Measurements from ENCODE around the gene CHIC2.
"Not testable (repeated sequence)": the region's sequence is repeated elsewhere in the genome, so short reads cannot be mapped to it uniquely, and the experiment has no call there.

Gene CHIC2

GRCh38 chr4:54050214-54050904 lies 14.0 kb downstream of the CHIC2 start:
- Histone ChIP-seq H2AFZ (ENCODE audit: low read length) (no peak overlapping the region), H3K79me2 (ENCODE audit: low read length) (peaks cover 44% of the 10 kb centered on the region), H3K9ac (ENCODE audit: low read length) (no peak overlapping the region), H3K4me3 (ENCODE audit: low read length) (no peak overlapping the region), H3K9me3 (replicated peaks; ENCODE audit: insufficient read depth, low read length) (no peaks in the 10 kb centered on the region), H3K27me3 (replicated peaks; ENCODE audit: insufficient read depth, low read length) (no peaks in the 10 kb centered on the region), H3K4me1 (ENCODE audit: low read length) (no peaks in the 10 kb centered on the region), H4K20me1 (ENCODE audit: insufficient read depth, low read length) (no peaks in the 10 kb centered on the region), H3K36me3 (replicated peaks; ENCODE audit: insufficient read depth, low read length) (no peaks in the 10 kb centered on the region; the same call in 1 of the 2 replicates), H3K9me2 (replicated peaks; ENCODE audit: insufficient read depth, low read length) (no peaks in the 10 kb centered on the region), H3K4me2 (ENCODE audit: low read depth, low read length) (no peak overlapping the region), H3K27ac (ENCODE audit: low read length) (no peak overlapping the region), H3F3A (ENCODE audit: insufficient read depth, low read length) (no peaks in the 10 kb centered on the region)
- DNase-seq: no peak
- TF ChIP-seq EZH2 (optimal IDR thresholded peaks at IDR 0.05; ENCODE audit: low read depth, low read length): no peak
- no peak for TF ChIP-seq CTCF (IDR thresholded peaks at IDR 0.05; ENCODE audit: low read length)
- TF ChIP-seq EZH2phosphoT487 (IDR thresholded peaks at IDR 0.05; ENCODE audit: low read length): no peak

GRCh38 chr4:54043630-54044029 lies 20.8 kb downstream of the CHIC2 start:
- not testable (repeated sequence) for DNase-seq; H3K9ac ChIP-seq (ENCODE audit: low read length); H3K79me2 ChIP-seq (ENCODE audit: low read length); H3K27me3 ChIP-seq (replicated peaks; ENCODE audit: insufficient read depth, low read length); H4K20me1 ChIP-seq (ENCODE audit: insufficient read depth, low read length); H3K27ac ChIP-seq (ENCODE audit: low read length); H3K4me2 ChIP-seq (ENCODE audit: low read depth, low read length); H3K36me3 ChIP-seq (replicated peaks; ENCODE audit: insufficient read depth, low read length); H3K4me1 ChIP-seq (ENCODE audit: low read length); H3K9me3 ChIP-seq (replicated peaks; ENCODE audit: insufficient read depth, low read length); H3K4me3 ChIP-seq (ENCODE audit: low read length); H3F3A ChIP-seq (ENCODE audit: insufficient read depth, low read length); H2AFZ ChIP-seq (ENCODE audit: low read length); H3K9me2 ChIP-seq (replicated peaks; ENCODE audit: insufficient read depth, low read length)

GRCh38 chr4:54041933-54042332 lies 22.5 kb downstream of the CHIC2 start:
- no peak overlapping the region for H3K4me2 ChIP-seq (ENCODE audit: low read depth, low read length)

More at GRCh38 chr4:54041933-54042332, 22.5 kb downstream of the CHIC2 start:
- Histone ChIP-seq H4K20me1 (ENCODE audit: insufficient read depth, low read length) (no peaks in the 10 kb centered on the region), H3K9me3 (replicated peaks; ENCODE audit: insufficient read depth, low read length) (no peaks in the 10 kb centered on the region), H2AFZ (ENCODE audit: low read length) (no peak overlapping the region), H3F3A (ENCODE audit: insufficient read depth, low read length) (no peaks in the 10 kb centered on the region), H3K9ac (ENCODE audit: low read length) (no peak overlapping the region), H3K27me3 (replicated peaks; ENCODE audit: insufficient read depth, low read length) (no peaks in the 10 kb centered on the region), H3K9me2 (replicated peaks; ENCODE audit: insufficient read depth, low read length) (no peaks in the 10 kb centered on the region), H3K4me3 (ENCODE audit: low read length) (no peak overlapping the region), H3K27ac (ENCODE audit: low read length) (no peak overlapping the region), H3K79me2 (ENCODE audit: low read length) (peaks cover 4% of the 10 kb centered on the region; the same call in 1 of the 2 replicates), H3K4me1 (ENCODE audit: low read length) (no peaks in the 10 kb centered on the region), H3K36me3 (replicated peaks; ENCODE audit: insufficient read depth, low read length) (0 out of 2 replicates have a peak, but pooled peaks cover 3% of the 10 kb centered on the region)
- DNase-seq: no peak
- TF ChIP-seq CTCF (IDR thresholded peaks at IDR 0.05; ENCODE audit: low read length) (no peak), EZH2 (optimal IDR thresholded peaks at IDR 0.05; ENCODE audit: low read depth, low read length) (no peak), EZH2phosphoT487 (IDR thresholded peaks at IDR 0.05; ENCODE audit: low read length) (no peak)

Data from MM.1S (cell line).